D721Med (cell line): ENCODE measurements around the gene MRPS5.

ENCODE experiments used
- DNase-seq: peaks from one replicate; pipeline ENCODE4 v3.0.0; 2011; ENCODE audit warnings: low spot score; ENCODE audit not compliant: insufficient read length
- FAIRE-seq: peaks from 2 replicates; lab custom pipeline; 2011; peaks lifted over from hg19 to GRCh38; lab: Jason Lieb, UNC
- CTCF ChIP-seq: IDR thresholded peaks from 2 replicates; pipeline ENCODE4 v1.5.1; 2012; ENCODE audit warnings: mild to moderate bottlenecking, control low read depth; ENCODE audit not compliant: insufficient read depth; ENCODE audit errors: missing control alignments

The MRPS5 gene

DNA sequence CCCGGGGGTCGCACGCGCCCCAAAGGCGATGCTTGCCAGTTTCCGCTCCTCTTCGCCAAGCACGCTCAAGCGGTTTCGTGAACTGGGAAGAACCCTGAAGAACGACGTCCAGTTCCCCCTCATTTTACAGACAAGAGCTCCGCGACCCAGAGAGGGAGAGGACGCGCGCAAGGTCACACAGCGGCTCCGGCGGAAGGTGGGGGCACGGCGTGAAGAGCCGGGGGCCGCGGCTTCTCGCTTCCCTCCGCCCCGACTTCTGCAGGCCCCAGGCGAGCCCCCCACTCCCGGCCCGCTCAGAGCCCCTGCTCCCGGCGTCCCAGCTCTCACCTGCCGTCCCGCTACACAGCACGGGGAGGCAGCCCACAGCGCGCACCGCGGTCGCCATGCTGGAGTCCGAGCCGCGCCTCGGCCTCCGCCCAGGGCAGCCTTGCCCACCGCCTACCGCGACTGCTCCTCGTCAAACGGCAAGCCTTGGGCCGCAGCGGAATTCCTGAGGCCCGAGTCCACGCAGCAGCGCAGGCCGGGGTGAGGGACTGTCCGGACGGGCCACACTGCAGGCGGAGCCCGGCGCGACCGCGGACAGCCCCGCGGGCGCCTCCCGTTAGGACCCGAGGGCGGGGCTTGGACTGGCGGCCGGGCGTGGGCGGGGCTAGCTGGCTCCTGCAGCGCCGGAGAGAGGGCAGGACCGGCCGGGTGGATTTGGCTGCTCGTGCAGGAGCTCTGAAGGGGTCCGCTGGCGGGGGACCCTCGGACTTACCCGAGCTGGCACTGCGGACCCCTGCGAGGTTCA is at the start of gene MRPS5:
Gene MRPS5 (minus strand): TSS at position 402 of the 790 bp plus-strand sequence. CDS start 17 bp downstream, at position 385.
- no peak for TF ChIP-seq CTCF
- FAIRE-seq (no peak), DNase-seq (peak; percentile 82)

DNA sequence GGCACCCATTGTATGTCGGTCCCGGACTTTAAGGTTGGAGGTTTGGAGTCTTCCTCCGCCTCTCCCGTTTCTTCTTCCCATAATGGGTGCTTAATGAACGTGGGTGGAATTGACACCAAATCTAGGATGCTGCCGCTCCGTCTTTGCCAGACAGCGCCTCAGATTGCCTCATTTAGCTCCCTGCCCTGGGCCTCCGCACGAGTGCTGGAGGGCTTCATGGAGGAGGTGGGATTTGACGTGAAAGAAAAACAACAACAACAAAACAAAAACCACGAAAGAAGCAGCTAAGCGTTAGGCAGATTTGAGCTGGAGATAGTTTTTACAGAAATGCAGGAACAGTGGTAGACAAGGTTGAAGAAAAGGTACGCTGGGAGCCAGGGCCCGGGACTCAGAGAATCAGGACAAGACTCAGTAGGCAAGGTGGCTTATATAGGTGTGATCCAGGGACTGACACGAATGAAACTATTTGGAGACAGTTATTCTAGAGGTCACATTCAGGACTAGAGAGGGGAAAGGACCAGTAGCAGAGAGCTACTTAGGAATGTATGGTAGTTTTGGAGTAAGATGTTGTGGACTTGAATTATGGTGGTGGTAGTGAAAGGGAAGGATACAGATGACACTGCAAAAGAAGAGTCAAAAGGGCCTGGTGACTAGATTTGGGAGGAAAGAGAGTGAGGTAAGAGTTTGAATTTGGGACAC is 44.6 kb upstream of the MRPS5 start:
- no peak for FAIRE-seq

GRCh38 chr2:95165371-95166064 is 43.9 kb upstream of the MRPS5 start, which contains the start of gene ZNF2:
Gene ZNF2 (plus strand): TSS chr2:95165809. CDS start chr2:95176227, 10,418 bp downstream.
- no peak for TF ChIP-seq CTCF
- FAIRE-seq (no peak), DNase-seq (peak; percentile 97)

More for the DNA sequence above, 44.6 kb upstream of the MRPS5 start:
- TF ChIP-seq CTCF: no peak
- no peak for DNase-seq

DNA sequence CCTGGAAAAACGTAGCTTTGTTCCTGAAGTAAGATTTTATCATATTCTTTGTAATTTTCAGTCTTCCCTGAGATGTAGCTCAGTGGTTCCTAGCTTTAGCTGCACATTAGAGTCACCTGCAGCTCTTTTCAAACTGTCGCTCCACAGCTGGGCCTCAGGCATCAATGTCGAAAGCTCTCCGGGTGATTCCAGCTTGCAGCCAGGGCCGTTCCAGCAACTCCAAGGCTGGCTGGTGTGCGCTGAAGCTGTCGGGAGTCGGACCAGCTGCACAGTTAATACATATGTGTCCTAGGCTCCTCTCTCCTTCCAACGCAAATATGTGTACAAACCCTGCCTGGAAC is 43.4 kb upstream of the MRPS5 start:
- TF ChIP-seq CTCF: no peak
- FAIRE-seq: no peak
- DNase-seq: no peak

DNA sequence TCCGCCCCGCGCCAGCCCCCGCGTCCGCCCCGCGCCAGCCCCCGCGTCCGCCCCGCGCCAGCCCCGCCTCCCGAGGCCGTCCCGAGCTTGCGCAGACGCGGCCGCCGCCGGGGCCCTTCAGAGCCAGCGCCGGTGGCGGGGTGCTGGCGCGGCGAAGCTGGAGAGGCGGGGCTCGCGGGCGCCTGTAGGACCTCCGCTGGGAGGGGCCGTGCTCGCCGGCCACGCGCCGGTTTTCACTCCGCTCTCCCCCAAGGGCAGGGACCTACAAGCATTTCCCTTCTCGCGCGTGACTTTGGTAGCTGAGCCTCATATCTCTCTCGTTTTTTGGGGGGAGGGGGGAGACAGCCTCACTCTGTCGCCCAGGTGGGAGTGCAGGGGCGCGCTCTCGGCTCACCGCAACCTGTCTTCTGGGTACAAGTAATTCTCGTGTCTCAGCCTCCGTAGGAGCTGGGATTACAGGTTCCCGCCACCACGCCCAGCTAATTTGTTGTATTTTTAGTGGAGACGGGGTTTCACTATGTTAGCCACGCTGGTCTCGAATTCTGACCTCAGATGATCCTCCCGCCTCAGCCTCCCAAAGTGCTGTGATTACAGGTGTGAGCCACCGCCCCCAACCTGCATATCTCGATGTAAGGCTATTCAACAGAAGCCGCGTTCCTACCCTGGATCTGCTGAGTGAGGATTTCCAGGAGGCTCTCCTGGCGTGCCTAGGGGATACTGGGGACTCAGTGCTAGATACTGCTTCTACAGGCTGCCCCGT is 38.3 kb upstream of the MRPS5 start, which contains the start of gene ZNF514:
Gene ZNF514 (minus strand): TSS at position 159 of the 760 bp plus-strand sequence. CDS start 6,595 bp downstream, outside the sequence.
- DNase-seq: peak; percentile 47
- no peak for TF ChIP-seq CTCF
- no peak for FAIRE-seq

DNA sequence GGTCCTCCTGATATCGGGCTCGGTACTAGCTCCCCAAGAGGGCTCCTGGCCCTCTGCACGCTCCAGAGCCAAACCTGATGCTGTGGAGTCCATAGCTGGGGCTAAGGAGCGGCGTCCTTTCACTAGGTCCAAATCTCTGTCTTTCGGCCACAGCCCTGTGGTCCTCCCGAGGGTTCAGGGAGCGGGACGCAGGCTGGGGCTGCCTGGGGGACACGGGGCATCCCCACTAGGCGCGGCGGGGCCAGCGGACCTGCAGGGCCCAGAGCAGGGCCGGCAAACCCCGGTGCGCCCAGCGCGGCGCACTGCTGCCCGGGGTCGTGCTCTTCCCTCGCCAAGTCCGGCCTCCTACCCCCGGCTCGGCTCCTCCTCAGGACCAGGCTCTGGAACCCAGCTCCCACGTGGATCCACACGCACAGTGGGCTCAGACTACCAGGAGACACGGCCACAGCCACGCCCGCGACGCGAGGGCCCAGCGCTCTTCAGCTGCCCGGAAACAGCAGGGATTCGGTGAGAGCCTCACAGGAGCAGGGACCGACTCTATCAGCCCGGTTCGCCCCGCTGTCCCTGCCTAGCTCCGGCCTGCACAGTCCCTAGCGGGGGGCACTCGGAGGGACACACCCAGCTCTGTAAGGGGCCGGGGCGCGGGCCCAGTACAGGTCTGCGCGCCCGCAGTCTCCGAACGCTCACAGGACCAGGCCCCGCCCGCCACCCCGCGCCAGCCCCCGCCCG is 37.4 kb upstream of the MRPS5 start:
- TF ChIP-seq CTCF: no peak
- FAIRE-seq (no peak), DNase-seq (no peak)
